GM21515 (cell line): ENCODE results near the gene PRSS57.
"Not testable (repeated sequence)": the region's sequence is repeated elsewhere in the genome, so short reads cannot be mapped to it uniquely, and the experiment has no call there.

ENCODE experiments used
- ATAC-seq: cut with Tn5 transposase; IDR thresholded peaks from one replicate; pipeline ENCODE4 v1.9.1; 2021; ENCODE audit not compliant: unreplicated experiment

The PRSS57 gene

DNA sequence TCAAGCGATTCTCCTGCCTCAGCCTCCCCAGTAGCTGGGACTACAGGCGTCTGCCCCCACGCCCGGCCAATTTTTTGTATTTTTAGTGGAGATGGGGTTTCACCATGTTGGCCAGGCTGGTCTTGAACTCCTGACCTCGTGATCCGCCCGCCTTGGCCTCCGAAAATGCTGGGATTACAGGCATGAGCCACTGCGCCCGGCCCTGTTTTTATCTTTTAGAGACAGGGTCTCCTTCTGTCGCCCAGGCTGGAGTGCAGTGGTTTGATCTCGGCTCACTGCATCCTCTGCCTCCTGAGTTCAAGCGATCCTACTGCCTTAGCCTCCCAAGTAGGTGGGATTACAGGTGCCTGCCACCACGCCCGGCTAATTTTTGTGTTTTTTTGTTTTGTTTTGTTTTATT, 3.3 kb upstream of the PRSS57 start:
- ATAC-seq: not testable (repeated sequence)

DNA sequence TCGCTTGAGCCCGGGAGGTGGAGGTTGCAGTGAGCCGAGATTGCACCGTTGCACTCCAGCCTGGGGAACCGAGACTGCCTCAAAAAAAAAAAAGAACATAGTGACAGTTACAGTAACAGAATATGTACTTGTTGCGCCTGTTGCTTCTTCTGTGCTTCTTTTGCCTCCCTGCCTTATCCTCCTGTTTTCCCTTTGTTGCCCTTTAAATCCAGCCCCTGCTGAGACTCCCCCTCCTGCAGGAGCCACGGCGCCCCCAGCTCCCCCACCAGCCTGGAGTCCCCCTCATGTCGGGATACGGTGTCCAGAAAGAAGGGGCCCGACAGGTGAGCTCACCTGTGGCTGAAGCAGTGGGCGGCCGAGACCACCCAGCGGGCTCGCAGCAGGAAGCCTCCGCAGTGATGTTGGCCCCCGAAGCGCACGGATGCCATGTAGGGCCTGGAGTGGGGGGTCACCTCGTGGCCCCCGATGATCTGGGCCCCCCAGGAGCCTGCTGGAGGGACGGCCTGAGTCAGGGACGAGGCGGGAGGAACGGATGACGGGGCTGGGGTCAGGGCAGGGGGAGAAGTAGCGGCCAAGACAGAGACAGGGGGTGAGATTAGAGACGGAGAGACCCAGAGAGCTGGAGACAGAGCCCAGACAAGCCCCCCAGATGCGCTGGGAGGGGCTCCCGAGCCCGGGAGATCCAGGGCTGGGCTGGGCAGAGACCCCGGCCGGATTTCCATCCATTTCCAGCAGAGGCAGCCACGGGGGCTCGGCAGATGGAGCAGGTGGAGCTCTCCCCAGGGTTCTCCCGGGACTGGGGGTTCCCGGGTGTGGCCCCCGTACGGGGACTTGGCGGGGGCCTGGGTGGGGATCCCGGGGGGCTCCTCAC, 536 bp downstream of the PRSS57 start:
- ATAC-seq: no peak

DNA sequence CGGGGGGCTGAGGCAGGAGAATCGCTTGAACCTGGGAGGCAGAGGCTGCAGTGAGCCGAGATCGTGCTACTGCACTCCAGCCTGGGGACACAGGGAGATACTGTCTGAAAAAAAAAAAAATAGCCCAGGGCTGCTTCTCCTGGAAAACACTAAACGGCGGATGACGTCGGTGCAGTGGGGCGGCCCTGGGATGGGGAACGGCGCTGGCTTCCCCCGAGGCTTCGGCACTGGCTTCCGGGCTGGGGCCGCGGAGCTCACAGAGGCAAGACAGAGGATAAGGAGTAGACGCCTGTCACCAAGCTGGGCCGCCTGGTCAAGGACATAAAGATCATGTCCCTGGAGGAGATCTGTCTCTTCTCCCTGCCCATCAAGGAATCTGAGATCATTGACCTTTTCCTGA, 5.0 kb downstream of the PRSS57 start:
- no peak for ATAC-seq

DNA sequence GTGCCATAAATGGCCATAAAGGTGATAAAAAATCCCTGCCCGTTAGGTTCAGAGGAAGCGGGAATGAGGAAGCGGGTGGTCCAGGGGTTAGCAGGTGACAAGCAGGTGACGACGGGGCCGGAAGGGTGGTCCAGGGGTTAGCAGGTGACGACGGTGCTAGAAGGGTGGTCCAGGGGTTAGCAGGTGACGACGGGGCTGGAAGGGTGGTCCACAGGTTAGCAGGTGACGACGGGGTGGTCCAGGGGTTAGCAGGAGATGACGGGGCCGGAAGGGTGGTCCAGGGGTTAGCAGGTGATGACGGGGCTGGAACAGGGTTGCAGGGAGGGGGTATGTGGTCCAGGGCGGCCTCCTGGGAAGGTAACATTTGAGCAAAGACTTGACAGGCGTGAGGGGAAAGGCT, 6.3 kb downstream of the PRSS57 start:
- no peak for ATAC-seq

DNA sequence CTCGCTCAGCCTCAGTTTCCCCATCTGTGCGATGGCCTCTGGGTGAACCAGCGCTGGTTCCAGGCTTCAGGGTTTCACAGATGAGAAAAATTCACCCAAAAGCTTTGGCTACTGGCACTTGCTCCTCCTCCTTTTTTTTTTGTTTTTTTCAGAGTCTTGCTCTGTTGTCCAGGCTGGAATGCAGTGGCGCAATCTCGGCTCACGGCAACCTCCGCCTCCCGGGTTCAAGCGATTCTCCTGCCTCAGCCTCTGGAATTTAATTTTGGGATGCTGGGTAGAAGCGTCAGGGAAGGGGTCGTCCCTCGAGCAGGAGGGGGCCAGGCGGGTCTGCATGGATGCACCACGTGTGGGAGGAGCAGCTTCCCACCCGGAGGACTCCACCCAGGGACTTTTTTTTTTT, 7.0 kb downstream of the PRSS57 start:
- ATAC-seq: no peak

GRCh38 chr19:687569-688166, 7.6 kb downstream of the PRSS57 start:
- ATAC-seq: no peak

- no peak for ATAC-seq
These were observed 8.5 kb downstream of the PRSS57 start for GRCh38 chr19:686589-687297.

GRCh38 chr19:685454-685931, 9.8 kb downstream of the PRSS57 start:
- no peak for ATAC-seq

GRCh38 chr19:682678-683320, 12.5 kb downstream of the PRSS57 start:
- no peak for ATAC-seq

- ATAC-seq: no peak
These were observed 13.9 kb downstream of the PRSS57 start for GRCh38 chr19:681029-682019.

DNA sequence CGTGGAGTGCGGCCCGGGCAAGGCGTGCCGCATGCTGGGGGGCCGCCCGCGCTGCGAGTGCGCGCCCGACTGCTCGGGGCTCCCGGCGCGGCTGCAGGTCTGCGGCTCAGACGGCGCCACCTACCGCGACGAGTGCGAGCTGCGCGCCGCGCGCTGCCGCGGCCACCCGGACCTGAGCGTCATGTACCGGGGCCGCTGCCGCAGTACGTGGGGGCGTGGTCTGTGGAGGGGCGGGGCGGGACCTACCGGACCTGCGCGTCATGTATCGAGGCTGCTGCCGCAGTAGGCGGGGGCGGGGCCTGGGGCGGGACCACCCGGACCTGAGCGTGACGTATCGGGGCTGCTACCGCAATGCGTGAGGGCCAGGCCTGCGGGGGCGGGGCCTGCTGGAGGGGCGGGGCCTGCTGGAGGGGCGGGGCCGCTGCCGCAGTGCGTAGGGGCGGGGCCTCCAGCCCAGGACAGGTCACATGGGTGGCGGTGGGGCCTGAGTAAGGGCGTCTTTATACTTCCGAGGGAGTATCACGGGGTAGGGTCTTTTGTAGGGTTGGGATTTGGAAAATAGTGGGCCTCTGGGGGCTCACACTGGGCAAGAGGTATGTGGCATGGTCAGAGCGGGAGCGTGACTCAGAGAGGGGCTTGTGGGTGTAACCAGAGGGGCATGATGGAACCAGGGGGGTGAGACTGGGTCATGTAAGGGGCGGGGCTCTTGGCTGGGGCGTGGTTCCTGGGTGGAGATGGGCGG, 14.8 kb downstream of the PRSS57 start:
- ATAC-seq: peak; percentile 60

DNA sequence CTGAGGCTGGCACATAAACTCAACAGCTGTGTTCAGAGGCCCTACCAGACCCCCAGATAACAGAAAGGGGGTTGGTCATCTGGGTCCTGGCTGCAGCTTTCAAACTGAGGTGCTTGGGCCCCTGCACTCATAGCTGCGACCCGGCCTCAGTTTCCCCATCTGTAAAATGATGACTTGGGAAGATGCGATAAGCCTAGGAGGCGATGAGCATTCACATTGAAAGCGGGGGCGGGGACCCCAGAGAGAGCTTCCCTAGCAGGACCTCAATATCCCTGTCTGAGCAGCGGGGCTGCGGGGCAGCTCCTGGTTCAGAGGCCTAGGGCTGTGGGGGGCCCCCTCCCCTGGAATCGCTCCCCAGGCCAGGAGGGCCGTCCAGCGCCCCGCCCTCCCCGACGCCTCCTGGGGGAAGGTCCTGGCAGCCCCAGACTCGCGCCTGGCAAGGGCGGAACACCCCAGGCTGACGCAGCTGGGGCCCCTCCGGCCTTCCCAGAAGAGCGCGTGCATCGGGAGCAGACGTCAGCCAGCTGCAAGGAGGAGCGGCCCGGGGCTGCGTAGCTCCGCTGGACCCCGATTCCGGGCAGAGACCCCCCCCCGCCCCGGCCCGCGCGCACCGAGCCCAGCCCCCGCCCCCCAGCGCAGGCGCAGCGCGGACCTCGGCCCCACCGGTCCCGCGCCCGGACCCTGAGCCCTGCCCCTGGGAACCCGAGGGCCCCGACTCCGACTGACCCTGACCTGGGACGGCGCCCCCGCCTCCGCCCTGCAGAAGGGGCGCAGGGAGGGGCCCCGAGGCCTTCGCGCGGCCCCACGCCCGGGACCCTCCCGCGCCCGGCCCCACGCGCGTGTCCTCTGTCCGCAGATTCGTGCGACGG, 15.6 kb downstream of the PRSS57 start:
- peak; percentile 12 for ATAC-seq

- no peak for ATAC-seq
These were observed 16.4 kb downstream of the PRSS57 start for GRCh38 chr19:678791-679388.

DNA sequence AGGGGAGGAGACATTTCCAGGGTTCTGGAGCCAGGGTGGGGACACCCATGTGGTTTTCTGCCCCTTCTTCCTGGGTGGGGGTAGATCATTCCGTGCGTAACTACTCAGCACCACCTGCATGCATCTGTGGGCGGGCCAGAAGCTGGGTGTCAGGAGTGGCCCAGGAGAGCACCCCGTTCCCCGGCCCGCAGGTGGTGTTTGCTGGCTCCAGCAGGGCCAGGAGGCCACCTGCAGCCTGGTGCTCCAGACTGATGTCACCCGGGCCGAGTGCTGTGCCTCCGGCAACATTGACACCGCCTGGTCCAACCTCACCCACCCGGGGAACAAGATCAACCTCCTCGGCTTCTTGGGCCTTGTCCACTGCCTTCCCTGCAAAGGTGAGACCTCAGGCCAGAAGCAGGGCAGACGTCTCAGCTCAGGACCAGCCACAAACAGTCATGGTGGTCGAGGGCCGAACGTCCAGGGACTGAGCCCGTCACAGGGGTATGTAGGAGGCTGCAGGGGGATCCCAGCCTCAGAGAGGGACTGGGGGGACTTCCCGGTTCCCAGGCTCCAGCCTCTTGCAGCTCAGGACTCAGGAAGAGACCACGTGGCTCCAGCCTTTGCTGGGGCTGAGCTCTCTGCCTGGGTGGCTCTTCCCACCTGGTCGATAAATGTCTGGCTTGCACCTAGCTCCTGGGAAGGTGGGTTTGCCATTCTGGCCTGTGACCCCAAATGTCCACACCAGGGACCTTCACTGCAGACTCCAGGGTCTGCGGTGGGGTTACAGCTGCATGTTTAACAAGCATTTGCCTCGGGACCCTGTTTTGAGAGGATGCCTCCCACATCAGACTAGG, 17.4 kb downstream of the PRSS57 start:
- ATAC-seq: no peak

- ATAC-seq: no peak
These were observed 18.1 kb downstream of the PRSS57 start for GRCh38 chr19:677201-677600.

DNA sequence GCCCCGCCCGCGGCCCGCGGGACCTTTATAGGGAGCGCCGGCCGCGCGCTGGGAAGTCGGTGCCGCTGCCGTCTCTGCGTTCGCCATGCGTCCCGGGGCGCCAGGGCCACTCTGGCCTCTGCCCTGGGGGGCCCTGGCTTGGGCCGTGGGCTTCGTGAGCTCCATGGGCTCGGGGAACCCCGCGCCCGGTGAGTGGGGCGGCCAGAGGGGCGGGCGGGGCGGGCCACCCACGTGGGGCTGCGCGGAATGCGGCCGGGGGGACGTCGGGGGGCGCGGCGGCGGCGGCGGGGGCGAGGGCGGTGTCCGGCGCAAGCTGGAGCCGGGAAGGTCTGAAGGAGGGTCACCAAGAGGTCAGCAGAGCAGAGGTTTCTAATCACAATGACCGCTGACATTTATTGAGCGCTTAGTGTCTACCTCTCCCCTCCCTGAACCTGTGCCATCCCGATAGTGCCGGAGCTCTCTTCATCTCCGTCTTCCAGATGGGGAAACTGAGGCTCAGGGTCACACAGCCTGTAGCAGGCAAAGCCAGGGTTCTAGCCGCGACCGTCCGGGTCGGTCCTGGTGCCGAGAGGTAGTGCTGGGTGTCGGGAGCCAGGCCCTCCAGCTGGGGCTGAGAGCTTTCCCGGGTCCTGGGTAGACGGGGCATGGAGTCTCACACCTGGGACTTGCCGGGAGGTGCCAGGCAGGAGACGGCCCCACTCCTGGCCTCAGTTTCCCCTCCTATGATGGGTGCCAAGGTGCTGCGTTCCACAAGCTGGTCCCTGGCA, 18.7 kb downstream of the PRSS57 start, which contains the start of gene FSTL3:
Gene FSTL3 (plus strand): TSS at position 54 of the 767 bp plus-strand sequence. CDS start 32 bp downstream, at position 86.
- no peak for ATAC-seq
